Right lobe of liver (tissue), 6 donors: ENCODE data around the gene PTOV1. TPM values are rescaled to one million over a fixed set of nuclear protein-coding genes. Genes with fewer than 3 reads are reported as not detected.

Experiments
- ATAC-seq, 4 donors: fragments of 200-7000 bp; cut with Tn5 transposase; one replicate each; pipeline ENCODE4 v1.9.1; 2020; ENCODE audit warnings: mild to moderate bottlenecking in 4 of 4, moderate library complexity in 4 of 4
- DNase-seq, 3 donors: peaks; one replicate each; pipeline ENCODE4 v3.0.0-alpha.2; 2020
- H3K27ac ChIP-seq, 3 donors: fragments of 200-600 bp; one replicate each; pipeline ENCODE4 v1.8.0; 2022
- H3K27me3 ChIP-seq, 2 donors: fragments of 200-600 bp; one replicate each; pipeline ENCODE4 v1.8.0; 2022
- H3K36me3 ChIP-seq, 4 donors: fragments of 200-600 bp; sonication (generic) in 1 of 4; one replicate each; pipeline versions ENCODE4 v1.5.1 to v1.8.0; 2017 to 2022; ENCODE audit warnings: control low read depth in 1 of 4
- H3K4me1 ChIP-seq, 4 donors: fragments of 200-600 bp; sonication (generic) in 1 of 4; one replicate each; pipeline versions ENCODE4 v1.5.1 to v1.8.0; 2017 to 2022; ENCODE audit warnings: control low read depth in 1 of 4
- H3K4me3 ChIP-seq, 3 donors: fragments of 200-600 bp; one replicate each; pipeline ENCODE4 v1.8.0; 2022
- H3K9me3 ChIP-seq, 4 donors: fragments of 200-600 bp; sonication (generic) in 1 of 4; one replicate each; pipeline versions ENCODE4 v1.5.1 to v1.8.0; 2017 to 2022; ENCODE audit warnings: control low read depth in 1 of 4
- CTCF ChIP-seq, 4 donors: fragments of 200-600 bp in 3 of 4; fragments of 450-650 bp in 1 of 4; IDR thresholded peaks; one replicate each; pipeline versions ENCODE4 v1.5.1 to v1.8.0; 2016 to 2022; ENCODE audit warnings: antibody characterized with exemption in 4 of 4, mild to moderate bottlenecking in 2 of 4
- POLR2A ChIP-seq: fragments of 450-650 bp; IDR thresholded peaks from one replicate; pipeline ENCODE4 v1.6.1; 2017; ENCODE audit warnings: antibody characterized with exemption, mild to moderate bottlenecking
- WGBS: methylation state at CpG from one replicate; pipeline ENCODE4 v1.1.6; 2018; ENCODE audit warnings: low coverage, low lambda C conversion rate; ENCODE audit not compliant: insufficient coverage; ENCODE audit errors: missing lambda C conversion rate; 5-methylcytosine and 5-hydroxymethylcytosine counted together
- intact Hi-C, 2 donors: fragments of 100-400 bp; cut with DNase I; formaldehyde crosslinking; loops; one replicate each; pipeline versions ENCODE4 v1.11.2 to v1.14.1; 2022
- total RNA-seq, 6 experiments: library from RNA; depleted of rRNA in 2 of 6; stranded (reverse); fragments of >200 nt in 2 of 6; fragmentation: NEBNext Ultra II Directional in 3 of 6; extraction: Animal tissue kit (Norgen Biotek cat#: 25700) in 3 of 6; gene quantifications; one replicate each; pipeline versions ENCODE4 v1.1.0 to v1.2.4, GENCODE V29; 2016 to 2023
- donor health status: DM: no; HTN: yes; CAD: no.
- donor health status: DM: no; HTN: no; CAD: no.
- donor health status: DM: no; HTN: no; CAD: no.
- donor health status: DM: no; HTN: yes; CAD: no.
- donor health status: DM: no; HTN: yes; CAD: no.

PTOV1 gene
- total RNA-seq, 6 experiments from 2014 or later, result 44.4 to 93.0 (median 69.6) TPM

DNA sequence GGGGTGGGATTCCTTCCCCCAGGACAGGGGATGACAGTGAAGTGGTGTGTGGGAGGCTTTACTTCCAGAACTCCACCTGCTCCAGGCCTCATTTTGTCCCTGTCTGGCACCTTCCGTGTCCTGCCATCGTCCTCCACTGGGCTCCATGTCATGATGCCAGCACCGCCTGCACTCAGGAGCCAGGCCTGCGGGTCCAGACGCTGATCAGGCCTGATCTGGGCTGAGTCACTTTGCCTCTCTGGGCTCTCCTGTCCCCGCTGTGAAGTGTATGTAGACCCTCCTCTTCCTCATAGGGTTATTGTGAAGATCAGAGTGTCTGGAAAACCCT is 47.5 kb upstream of the PTOV1 start:
- H3K4me1 ChIP-seq, result no peaks in the 10 kb centered on the region
- WGBS, result 100% methylated on average over 2 of the region's 6 CpGs
- peaks cover 0 to 36% (median 20%) of the 10 kb centered on the region in 4 donors for H3K36me3 ChIP-seq
- no peak overlapping the region for H3K27ac ChIP-seq
- intact Hi-C loops, result no loop called here
- H3K4me3 ChIP-seq, result no peak overlapping the region
- ATAC-seq (no peak), DNase-seq (no peak)
- no peaks in the 10 kb centered on the region for H3K9me3 ChIP-seq
- TF ChIP-seq POLR2A (no peak), CTCF (IDR thresholded peaks at IDR 0.05) (no peak)
- no peaks in the 10 kb centered on the region for H3K27me3 ChIP-seq

GRCh38 chr19:49805822-49806619 is 44.9 kb upstream of the PTOV1 start:
- Histone ChIP-seq H3K4me3 (no peak overlapping the region), H3K9me3 (no peaks in the 10 kb centered on the region), H3K36me3 (peaks cover 0 to 15% (median 9%) of the 10 kb centered on the region in 4 donors), H3K4me1 (peaks cover 0 to 14% (median 3%) of the 10 kb centered on the region in 4 donors), H3K27me3 (no peaks in the 10 kb centered on the region), H3K27ac (no peak overlapping the region)
- TF ChIP-seq POLR2A (no peak), CTCF (IDR thresholded peaks at IDR 0.05) (no peak)
- ATAC-seq, result no peak
- 83% methylated on average over 2 of the region's 20 CpGs for WGBS
- no peak for DNase-seq
- intact Hi-C loops, result no loop called here

DNA sequence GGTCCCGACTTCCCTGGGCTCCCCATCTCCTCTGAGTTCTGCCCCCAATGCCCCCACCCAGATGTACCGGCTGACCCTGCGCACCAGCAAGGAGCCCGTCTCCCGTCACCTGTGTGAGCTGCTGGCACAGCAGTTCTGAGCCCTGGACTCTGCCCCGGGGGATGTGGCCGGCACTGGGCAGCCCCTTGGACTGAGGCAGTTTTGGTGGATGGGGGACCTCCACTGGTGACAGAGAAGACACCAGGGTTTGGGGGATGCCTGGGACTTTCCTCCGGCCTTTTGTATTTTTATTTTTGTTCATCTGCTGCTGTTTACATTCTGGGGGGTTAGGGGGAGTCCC is 44.4 kb upstream of the PTOV1 start:
- WGBS, result 32% methylated on average over 7 of the region's 8 CpGs
- H3K27ac ChIP-seq, result no peak overlapping the region
- TF ChIP-seq POLR2A (no peak), CTCF (IDR thresholded peaks at IDR 0.05) (no peak)
- H3K4me1 ChIP-seq, result peaks cover 0 to 14% (median 3%) of the 10 kb centered on the region in 4 donors
- no peak overlapping the region for H3K4me3 ChIP-seq
- no peak for ATAC-seq
- H3K36me3 ChIP-seq, result peaks cover 0 to 12% (median 9%) of the 10 kb centered on the region in 4 donors
- DNase-seq, result no peak
- no peaks in the 10 kb centered on the region for H3K9me3 ChIP-seq
- intact Hi-C loops, result no loop called here
- H3K27me3 ChIP-seq, result no peaks in the 10 kb centered on the region

DNA sequence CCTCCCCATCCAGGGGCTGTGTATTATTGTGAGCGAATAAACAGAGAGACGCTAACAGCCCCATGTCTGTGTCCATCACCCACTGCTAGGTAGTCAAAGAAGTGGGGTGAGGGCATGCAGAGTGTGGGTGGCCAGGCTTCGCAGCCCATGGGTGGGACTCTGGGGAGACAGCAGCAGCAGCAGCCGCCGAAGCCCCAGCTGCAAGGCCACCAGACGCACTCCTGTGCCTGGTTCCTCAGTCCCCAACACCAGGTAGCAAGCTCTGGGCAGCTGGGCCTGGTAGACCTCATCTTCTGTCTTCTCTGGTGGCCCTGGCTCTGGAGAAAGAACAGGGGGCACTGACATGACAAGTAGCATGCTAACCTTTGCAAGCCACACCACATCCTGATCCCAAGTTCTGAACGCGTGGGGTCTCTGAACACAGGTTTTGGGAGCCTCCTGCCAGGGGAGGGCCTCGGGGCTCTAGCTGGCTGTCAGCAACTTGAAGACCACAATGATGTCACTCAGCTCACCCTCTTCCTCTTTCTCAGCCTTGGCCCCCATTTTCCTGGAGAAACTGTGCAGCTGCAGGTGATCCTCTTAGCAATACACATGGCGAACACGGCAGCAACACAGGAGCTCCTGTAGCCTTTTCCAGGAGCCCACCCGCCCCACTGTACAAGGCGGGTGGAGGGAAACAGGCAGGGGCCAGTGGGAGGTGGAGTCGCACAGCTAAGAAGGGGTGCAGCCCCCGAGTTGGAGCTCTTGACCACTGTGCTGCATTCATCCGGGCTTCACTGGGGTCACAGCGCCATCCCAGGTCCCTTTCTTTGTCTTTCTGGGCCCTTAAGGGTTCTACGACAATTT is 43.7 kb upstream of the PTOV1 start:
- TF ChIP-seq CTCF (IDR thresholded peaks at IDR 0.05) (no peak), POLR2A (no peak)
- peaks cover 0 to 12% (median 9%) of the 10 kb centered on the region in 4 donors for H3K36me3 ChIP-seq
- DNase-seq, result no peak

More for the DNA sequence above, 43.7 kb upstream of the PTOV1 start:
- WGBS, result 77% methylated on average over 5 of the region's 18 CpGs
- Histone ChIP-seq H3K4me1 (peaks cover 0 to 14% (median 3%) of the 10 kb centered on the region in 4 donors), H3K27ac (no peak overlapping the region), H3K4me3 (no peak overlapping the region), H3K9me3 (no peaks in the 10 kb centered on the region), H3K27me3 (no peaks in the 10 kb centered on the region)
- no peak for ATAC-seq
- intact Hi-C loops, result no loop called here
